HG02678 (cell line): Measurements from ENCODE around the gene COL18A1.

ENCODE experiments used
- ATAC-seq: cut with Tn5 transposase; IDR thresholded peaks from one replicate; pipeline ENCODE4 v1.9.1; 2021; ENCODE audit warnings: mild to moderate bottlenecking, moderate library complexity; ENCODE audit not compliant: unreplicated experiment

COL18A1 gene

DNA sequence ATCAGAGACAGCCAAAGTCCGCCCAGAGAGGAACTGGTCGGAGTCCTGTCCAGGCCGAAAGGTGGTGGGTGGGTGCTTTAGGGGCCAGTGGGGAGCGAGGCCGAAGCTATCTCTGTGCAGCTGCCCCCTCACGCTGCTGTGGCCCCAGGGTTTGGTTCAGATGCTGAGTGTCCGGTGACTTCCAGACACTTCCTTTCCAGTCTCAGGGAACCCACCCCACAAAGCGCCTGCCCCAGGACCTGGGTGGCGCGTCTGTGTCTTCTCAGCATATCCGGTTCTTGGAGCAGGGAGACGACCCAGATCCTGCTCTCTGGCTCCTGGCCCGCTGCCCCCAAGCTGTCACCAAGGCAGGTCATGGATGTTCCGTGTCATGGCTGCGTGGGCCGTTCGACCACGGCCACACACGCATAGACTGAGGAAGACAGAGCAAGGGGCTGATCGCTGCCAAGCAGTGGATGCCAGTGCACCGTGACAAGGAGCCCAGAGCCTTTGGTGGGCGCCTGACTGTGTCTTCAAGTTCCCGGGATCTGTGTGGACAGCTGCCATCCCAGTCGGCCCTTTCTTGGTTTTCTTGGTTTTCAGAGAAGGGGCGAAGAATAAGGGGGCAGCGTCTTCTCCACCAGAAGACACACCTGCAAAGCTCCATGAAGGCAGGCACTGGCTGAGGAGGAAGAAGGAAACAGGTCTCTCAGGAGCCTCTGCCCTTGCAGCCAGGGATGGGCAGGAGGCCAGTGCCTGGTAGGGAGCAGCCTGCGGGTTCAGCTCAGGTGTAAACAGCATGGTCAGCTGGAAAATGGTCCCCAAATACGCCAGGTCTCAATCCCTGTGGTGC, 22.9 kb upstream of the COL18A1 start:
- no peak for ATAC-seq

DNA sequence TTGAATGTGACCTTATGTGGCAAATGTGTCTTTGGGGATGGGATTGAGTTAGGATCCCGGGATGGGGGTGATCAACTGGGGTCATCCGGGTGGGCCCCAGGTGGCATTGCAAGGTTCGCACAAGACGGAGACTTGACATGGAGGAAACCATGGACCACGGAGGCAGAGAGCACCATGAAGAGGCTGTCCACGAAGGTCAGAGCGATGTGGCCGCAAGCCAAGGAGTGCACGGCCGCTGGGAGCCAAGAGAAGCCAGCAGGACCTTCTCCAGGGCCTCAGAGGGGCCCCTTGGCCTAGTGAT, 22.3 kb upstream of the COL18A1 start:
- no peak for ATAC-seq

- no peak for ATAC-seq
Observed at GRCh38 chr21:45383111-45383614, 21.8 kb upstream of the COL18A1 start.

DNA sequence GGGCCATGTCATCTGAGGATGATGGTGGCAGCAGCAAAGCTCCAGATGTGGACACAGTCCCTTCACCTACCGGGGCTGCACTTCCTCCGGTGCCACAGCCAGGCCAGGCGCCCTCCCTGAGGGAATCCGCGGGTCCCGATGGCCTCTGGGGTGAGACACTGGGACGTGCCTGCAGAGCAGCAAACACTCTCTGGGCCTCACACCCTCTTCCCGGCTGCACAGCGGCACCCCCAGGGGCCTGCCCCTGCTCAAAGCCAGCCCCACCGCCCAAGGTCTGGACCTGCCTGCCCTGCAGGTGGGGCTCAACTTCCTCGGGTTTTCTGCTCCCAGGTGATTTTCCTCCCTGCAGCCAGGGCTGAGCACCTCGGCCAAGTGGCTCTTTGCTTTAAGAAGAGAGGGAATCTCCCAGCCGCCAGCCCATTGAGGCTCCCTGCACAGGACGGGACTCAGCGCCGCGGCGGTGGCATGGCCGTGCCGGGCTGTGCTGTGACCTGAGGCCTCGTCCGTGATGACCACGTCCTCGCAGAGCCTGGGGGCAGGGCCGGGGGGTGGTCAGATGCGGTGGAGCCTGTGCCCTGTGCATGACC, 21.3 kb upstream of the COL18A1 start:
- ATAC-seq: no peak

GRCh38 chr21:45384656-45385548, 20.1 kb upstream of the COL18A1 start:
- ATAC-seq: no peak

GRCh38 chr21:45385549-45386050, 19.4 kb upstream of the COL18A1 start:
- ATAC-seq: no peak

DNA sequence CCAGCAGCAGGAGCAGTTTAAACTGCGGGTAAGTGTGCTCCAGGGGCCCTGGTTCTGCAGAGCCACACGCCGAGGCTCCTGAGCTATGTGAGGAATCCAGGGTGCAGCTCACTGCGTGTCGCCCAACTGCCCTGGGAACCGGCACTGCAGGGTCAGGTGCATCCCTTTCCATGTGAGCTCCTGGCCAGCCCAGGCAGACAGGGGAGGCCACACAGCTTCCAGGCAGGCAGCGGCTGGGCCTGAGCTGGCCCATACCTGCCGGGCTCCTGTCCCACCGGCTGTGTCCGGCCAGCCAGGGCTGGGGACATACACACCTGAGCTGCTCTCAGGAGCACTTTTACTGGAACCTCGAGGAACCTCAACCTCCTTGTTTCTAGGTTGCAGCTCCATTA, 18.6 kb upstream of the COL18A1 start:
- ATAC-seq: no peak

DNA sequence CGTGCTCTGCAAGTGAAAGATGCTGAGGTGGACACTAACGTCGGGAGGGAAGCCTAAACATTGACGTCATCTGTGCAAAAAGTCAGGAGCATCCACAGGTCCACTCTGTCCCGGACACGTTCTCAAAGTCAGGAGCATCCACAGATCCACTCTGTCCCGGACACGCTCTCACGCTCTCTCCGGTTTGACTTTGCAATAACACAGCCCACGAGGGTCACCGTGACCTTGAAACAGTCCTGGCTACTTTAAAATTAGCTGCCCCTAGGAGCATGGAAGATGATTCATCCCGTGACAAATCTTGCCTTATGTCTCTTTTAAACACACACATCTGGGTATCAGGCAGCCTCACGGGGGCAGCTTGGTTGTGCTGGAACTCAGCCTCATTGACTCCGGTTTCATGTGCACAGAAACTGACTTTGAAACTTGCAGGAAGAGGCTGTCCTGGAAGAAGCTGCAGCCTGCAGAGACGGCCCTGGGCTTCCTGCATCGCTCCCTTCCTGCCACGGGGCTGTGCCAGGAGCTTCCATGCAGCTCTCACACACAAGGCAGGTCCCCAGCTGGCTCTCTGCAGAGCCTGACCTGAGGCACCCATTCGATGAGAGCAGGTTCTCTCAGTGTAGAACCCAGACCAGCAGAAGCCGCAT, 18.1 kb upstream of the COL18A1 start:
- no peak for ATAC-seq

DNA sequence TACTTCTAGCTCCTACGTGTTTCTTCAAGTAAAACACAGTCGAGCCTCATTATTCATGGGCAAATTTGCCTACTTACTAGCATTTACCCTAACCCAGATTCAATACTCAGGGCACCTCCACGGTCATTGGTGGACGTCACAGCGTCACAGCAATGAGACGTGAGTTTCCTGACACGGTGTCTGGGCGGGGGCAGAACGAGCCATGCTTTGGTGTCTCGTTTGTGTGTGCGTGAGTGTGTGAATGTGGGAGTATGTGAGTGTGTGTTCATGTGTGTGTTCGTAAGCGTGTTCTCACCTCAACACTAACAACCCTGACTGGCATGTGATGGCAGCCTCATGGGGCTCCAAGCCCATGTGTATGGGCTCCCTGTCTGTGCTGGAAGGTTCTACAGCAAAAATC, 17.5 kb upstream of the COL18A1 start:
- no peak for ATAC-seq

- no peak for ATAC-seq
Observed at GRCh38 chr21:45388011-45388521, 16.9 kb upstream of the COL18A1 start.

GRCh38 chr21:45388611-45389296, 16.2 kb upstream of the COL18A1 start:
- no peak for ATAC-seq

DNA sequence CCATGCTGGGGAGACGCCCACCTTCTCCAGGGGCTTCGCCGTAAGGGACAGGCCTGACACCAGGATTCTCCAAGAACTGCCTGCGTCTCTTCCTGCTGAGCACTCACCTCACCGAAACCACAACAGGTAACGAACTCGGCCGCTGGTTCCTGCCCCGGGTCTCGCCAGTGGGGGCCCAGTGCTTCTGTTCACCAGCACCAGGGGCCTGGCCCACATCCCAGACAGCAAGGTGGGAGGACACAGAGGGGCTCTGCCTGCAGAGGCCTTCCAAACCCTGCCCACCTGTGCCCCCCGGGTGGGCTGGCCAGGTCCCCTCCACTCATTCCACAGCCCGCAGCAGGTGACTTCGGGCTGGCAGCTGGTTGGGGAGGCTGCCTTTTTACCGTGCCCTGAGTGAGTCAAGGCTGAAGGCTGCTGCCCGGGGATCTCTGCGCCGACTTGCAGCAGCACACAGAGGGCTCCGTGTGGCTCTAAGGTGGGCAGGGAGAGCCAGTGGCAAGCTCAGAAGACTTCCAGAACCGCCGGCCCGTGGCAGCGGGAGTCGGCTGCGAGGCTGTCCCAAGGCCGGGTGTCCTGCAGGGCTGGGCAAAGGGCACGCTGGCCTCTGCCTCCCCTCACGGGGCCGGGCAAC, 14.7 kb upstream of the COL18A1 start:
- no peak for ATAC-seq

- ATAC-seq: no peak
Observed at GRCh38 chr21:45390831-45391742, 13.9 kb upstream of the COL18A1 start.

DNA sequence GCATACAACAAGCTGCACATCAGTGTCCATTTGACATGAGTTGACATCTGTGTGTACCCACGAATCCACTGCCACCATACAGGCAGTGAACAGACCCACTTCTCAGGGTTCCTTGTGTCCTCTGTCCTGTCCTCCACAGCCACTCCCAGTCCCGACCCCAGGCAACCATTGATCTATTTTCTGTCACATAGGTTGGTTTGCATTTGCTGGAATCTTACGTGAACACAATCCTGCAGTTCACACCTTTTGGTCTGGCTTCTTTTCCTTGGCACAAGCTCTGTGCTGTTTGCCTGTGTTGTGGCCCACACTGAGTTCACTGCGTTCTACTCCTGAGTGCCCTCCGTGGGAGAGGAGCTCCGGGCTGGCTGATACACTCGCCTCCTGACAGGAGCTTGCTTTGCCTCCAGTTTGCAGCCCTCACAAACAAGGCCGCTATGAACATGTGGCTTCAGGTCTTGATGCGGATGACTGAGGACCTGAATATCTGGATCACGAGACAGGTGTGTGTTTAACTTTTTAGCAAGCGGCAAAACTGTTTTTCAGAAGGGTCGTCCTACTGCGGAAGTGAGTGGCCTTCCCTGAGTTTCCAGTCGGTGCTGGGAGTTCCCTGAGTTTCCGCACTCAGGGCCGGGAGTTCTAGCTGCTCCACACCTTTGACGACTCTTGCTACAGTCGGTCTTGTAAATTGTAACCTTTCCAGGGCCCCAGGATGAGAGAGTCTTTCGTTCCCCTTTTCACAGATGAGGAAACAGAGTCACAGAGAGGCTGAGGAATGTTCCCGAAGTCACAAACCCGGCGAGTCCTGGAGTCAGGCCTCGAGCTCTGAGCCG, 13.0 kb upstream of the COL18A1 start:
- no peak for ATAC-seq

DNA sequence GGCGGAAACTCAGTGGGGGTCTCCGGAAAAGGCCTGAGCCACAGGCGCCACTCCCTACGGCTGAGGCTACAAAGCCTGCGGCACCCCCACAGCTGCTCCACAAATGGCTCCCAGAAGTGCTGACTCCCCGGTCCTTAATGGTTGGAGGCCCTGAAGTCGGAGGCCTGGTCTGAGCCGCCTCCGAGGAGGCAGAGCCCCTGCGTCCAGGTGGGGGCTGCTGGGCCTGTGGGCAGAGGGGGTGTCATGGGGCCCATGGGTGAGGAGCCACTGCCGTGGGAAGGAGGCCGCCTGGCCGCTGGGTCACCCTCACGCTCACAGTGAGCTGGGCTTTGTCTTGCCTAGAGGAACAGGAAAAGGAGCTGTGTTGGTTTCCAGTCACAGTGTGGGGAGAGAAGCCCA, 12.4 kb upstream of the COL18A1 start:
- no peak for ATAC-seq

- no peak for ATAC-seq
Observed at GRCh38 chr21:45393021-45393420, 11.9 kb upstream of the COL18A1 start.

DNA sequence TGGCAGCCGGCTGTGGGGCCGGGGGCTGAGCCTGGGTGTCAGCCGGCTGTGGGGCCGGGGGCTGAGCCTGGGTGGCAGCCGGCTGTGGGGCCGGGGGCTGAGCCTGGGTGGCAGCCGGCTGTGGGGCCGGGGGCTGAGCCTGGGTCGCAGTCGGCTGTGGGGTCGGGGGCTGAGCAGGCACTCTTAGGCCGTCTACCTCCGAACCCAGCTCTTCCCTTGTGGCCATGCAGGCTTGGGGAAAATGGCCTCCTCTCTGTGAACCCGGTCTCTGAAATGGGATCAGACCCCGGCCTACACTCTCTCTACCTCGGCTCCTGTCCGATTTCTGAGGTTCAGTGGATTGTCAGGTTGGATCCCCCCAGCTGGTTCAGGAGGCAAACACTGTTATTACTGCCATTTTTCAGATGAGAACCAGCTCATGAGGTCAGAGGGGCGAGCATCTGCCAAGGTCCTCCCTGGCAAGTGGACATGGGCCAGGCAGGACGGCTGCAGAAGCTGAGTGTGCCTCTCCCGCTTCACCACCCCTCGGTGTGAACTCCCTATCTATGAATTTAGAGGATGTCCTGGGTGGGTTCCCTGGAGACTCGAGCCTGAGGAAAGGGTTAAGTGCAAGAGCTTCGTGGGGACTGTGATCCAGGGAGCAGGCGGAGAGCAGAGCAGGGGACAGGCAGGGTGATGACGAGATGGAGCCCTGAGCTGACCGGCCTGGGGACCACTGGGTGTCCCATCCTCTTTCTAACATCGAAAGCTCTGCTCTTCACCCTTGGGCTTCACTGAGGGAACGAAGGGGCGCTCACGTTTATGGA, 10.9 kb upstream of the COL18A1 start:
- no peak for ATAC-seq
